HCT116 (cell line): Measurements from ENCODE around the gene NFIB. TPM values are rescaled to one million over a fixed set of nuclear protein-coding genes. Genes with fewer than 3 reads are reported as not detected.

ENCODE experiments used
- ATAC-seq: fragments of 200-7000 bp; cut with Tn5 transposase; 2 replicates; pipeline ENCODE4 v1.9.1; 2020; ENCODE audit warnings: mild to moderate bottlenecking, moderate library complexity
- BruUV-seq: library from RNA; stranded (reverse); fragments of 400-500 nt; replicated peaks from 2 replicates; lab custom pipeline; 2021; lab: Mats Ljungman, UMichigan
- CTCF ChIA-PET: fragments of 300-600 bp; sonication (Branson Sonifier 250); formaldehyde crosslinking; loops from one replicate; lab custom pipeline; 2021; ENCODE audit warnings: antibody characterized with exemption; lab: Charles Lee
- POLR2A ChIA-PET: fragments of 300-600, 350-600 bp; sonication (Branson Sonifier 250); formaldehyde crosslinking; loops from one replicate; lab custom pipeline; 2021; ENCODE audit warnings: antibody characterized with exemption; lab: Charles Lee
- RAD21 ChIA-PET, 2 experiments: fragments of 300-600 bp; sonication (Branson Sonifier 250); formaldehyde crosslinking; loops; one replicate each; lab custom pipeline; 2023; ENCODE audit warnings: low total read pairs in 2 of 2; ENCODE audit not compliant: uncharacterized antibody in 2 of 2, unreplicated experiment in 2 of 2, low non-redundant PET in 1 of 2; lab: Charles Lee
- DNase-seq: peaks from one replicate; pipeline ENCODE4 v3.0.0-alpha.2; 2010; ENCODE audit warnings: low read depth, low spot score
- H2AFZ ChIP-seq: fragments of 200-600 bp; shearing (Covaris generic), sonication (generic); 2 replicates; pipeline ENCODE4 v1.6.1; 2017; ENCODE audit warnings: low read depth, mixed run types, mixed read lengths, antibody characterized with exemption, low read length; ENCODE audit not compliant: poor library complexity, severe bottlenecking
- H3K27ac ChIP-seq: 2 replicates; pipeline ENCODE4 v1.5.1; 2012; ENCODE audit warnings: low read depth, low read length
- H3K27me3 ChIP-seq: fragments of 200-600 bp; sonication (generic); 2 replicates; pipeline ENCODE4 v1.6.1; 2016; ENCODE audit warnings: mixed run types, low read length, mixed read lengths; ENCODE audit not compliant: insufficient read depth
- H3K36me3 ChIP-seq, 2 experiments: fragments of 200-500 bp in 1 of 2; fragments of 200-600 bp in 1 of 2; sonication (Bioruptor generic) in 1 of 2; sonication (generic) in 1 of 2; 2 replicates each; pipeline versions ENCODE4 v1.5.1 to v1.6.1; 2014 to 2016; ENCODE audit warnings: low read length in 2 of 2, inconsistent platforms in 1 of 2, mixed read lengths in 1 of 2, mixed run types in 1 of 2; ENCODE audit not compliant: insufficient read depth in 2 of 2, control insufficient read depth in 1 of 2
- H3K4me1 ChIP-seq, 2 experiments: fragments of 200-600 bp in 1 of 2; sonication (generic) in 1 of 2; 2 replicates each; pipeline versions ENCODE4 v1.5.1 to v1.6.1; 2012 to 2017; ENCODE audit warnings: low read length in 2 of 2, inconsistent platforms in 1 of 2, mild to moderate bottlenecking in 1 of 2, mixed read lengths in 1 of 2, mixed run types in 1 of 2, moderate library complexity in 1 of 2; ENCODE audit not compliant: insufficient read depth in 2 of 2, control insufficient read depth in 1 of 2
- H3K4me2 ChIP-seq: fragments of 200-600 bp; sonication (generic); 2 replicates; pipeline ENCODE4 v1.6.1; 2017; ENCODE audit warnings: mixed run types, low read length, mixed read lengths
- H3K4me3 ChIP-seq, 2 experiments: fragments of 200-600 bp in 1 of 2; sonication (generic) in 1 of 2; replicated peaks in 1 of 2; 2 replicates each; pipeline ENCODE4 v1.5.1; 2011 to 2016; ENCODE audit warnings: low read length in 2 of 2, control low read depth in 1 of 2, low read depth in 1 of 2, mild to moderate bottlenecking in 1 of 2, mixed read lengths in 1 of 2, mixed run types in 1 of 2
- H3K79me2 ChIP-seq: fragments of 200-600 bp; sonication (generic); 2 replicates; pipeline ENCODE4 v1.6.1; 2017; ENCODE audit warnings: mild to moderate bottlenecking, mixed run types, low read length, moderate library complexity, mixed read lengths; ENCODE audit not compliant: insufficient read depth
- H3K9ac ChIP-seq: fragments of 200-600 bp; sonication (generic); 2 replicates; pipeline ENCODE4 v1.6.1; 2016; ENCODE audit warnings: low read length, mixed read lengths
- H3K9me2 ChIP-seq: fragments of 200-600 bp; sonication (generic), shearing (Covaris generic); 2 replicates; pipeline ENCODE4 v1.6.1; 2017; ENCODE audit warnings: mixed run types, mild to moderate bottlenecking, moderate library complexity; ENCODE audit not compliant: insufficient read depth
- H3K9me3 ChIP-seq, 2 experiments: fragments of 200-500 bp in 1 of 2; fragments of 200-600 bp in 1 of 2; sonication (Bioruptor generic) in 1 of 2; sonication (generic) in 1 of 2; 2 replicates each; pipeline ENCODE4 v1.6.1; 2014 to 2017; ENCODE audit warnings: low read length in 2 of 2, mixed read lengths in 2 of 2, inconsistent platforms in 1 of 2, low read depth in 1 of 2, mild to moderate bottlenecking in 1 of 2, mixed run types in 1 of 2, moderate library complexity in 1 of 2; ENCODE audit not compliant: control insufficient read depth in 1 of 2, insufficient read depth in 1 of 2
- H4K20me1 ChIP-seq: fragments of 200-600 bp; sonication (generic), shearing (Covaris generic); 2 replicates; pipeline ENCODE4 v1.6.1; 2017; ENCODE audit warnings: mixed run types, mild to moderate bottlenecking, moderate library complexity; ENCODE audit not compliant: insufficient read depth
- CBX3 ChIP-seq: IDR thresholded peaks from 2 replicates; pipeline ENCODE4 v1.6.1; 2012; ENCODE audit warnings: low read depth
- EGR1 ChIP-seq: IDR thresholded peaks from 2 replicates; pipeline ENCODE4 v1.6.1; 2012; ENCODE audit warnings: low read depth
- ELF1 ChIP-seq: IDR thresholded peaks from 2 replicates; pipeline ENCODE4 v1.6.1; 2012; ENCODE audit warnings: low read depth, borderline replicate concordance
- EZH2 ChIP-seq: fragments of 200-600 bp; sonication (generic); IDR thresholded peaks from 2 replicates; pipeline ENCODE4 v1.6.1; 2017; ENCODE audit warnings: antibody characterized with exemption, mixed run types
- EZH2phosphoT487 ChIP-seq: fragments of 200-600 bp; IDR thresholded peaks from 2 replicates; pipeline ENCODE4 v1.6.1; 2018; ENCODE audit warnings: antibody characterized with exemption, borderline replicate concordance
- POLR2AphosphoS5 ChIP-seq: IDR thresholded peaks from 2 replicates; pipeline ENCODE4 v1.6.1; 2011; ENCODE audit warnings: mild to moderate bottlenecking, low read depth, low read length, moderate library complexity
- RAD21 ChIP-seq: IDR thresholded peaks from 2 replicates; pipeline ENCODE4 v1.6.1; 2012; ENCODE audit warnings: low read depth, mild to moderate bottlenecking
- SIN3A ChIP-seq: IDR thresholded peaks from 2 replicates; pipeline ENCODE4 v1.6.1; 2012; ENCODE audit warnings: low read depth
- SP1 ChIP-seq: IDR thresholded peaks from 2 replicates; pipeline ENCODE4 v1.6.1; 2012; ENCODE audit warnings: low read depth
- SRF ChIP-seq: IDR thresholded peaks from 2 replicates; pipeline ENCODE4 v1.6.1; 2012; ENCODE audit warnings: low read depth
- TCF7L2 ChIP-seq: IDR thresholded peaks from 2 replicates; pipeline ENCODE4 v1.7.0; 2011; ENCODE audit warnings: borderline replicate concordance, inconsistent platforms; ENCODE audit not compliant: insufficient read depth, insufficient read length; ENCODE audit errors: extremely low read depth
- YY1 ChIP-seq: IDR thresholded peaks from 2 replicates; pipeline ENCODE4 v1.6.1; 2011; ENCODE audit warnings: low read length, low read depth, moderate library complexity, mild to moderate bottlenecking; ENCODE audit not compliant: insufficient replicate concordance; ENCODE audit errors: extremely low read depth
- ZFX ChIP-seq: fragments of 450-650 bp; IDR thresholded peaks from 2 replicates; pipeline ENCODE4 v1.6.1; 2017
- ZNF274 ChIP-seq: fragments of 200-500 bp; sonication (Bioruptor generic); IDR thresholded peaks from 2 replicates; pipeline ENCODE4 v1.6.1; 2014; ENCODE audit warnings: mild to moderate bottlenecking, low read depth, low read length, inconsistent platforms
- intact Hi-C: fragments of 100-400 bp; cut with micrococcal nuclease; formaldehyde crosslinking; loops from 2 replicates; pipeline ENCODE4 v1.10.0; 2022
- total RNA-seq: library from RNA; stranded (reverse); gene quantifications from one replicate; pipeline ENCODE4 v1.2.1, GENCODE V29; 2021; ENCODE audit not compliant: unreplicated experiment
- TF ChIP-seq, protein P1 (sequence below), 3 experiments: fragments of 200-600 bp in 1 of 3; sonication (generic) in 1 of 3; IDR thresholded peaks in 2 of 3; conservative IDR thresholded peaks in 1 of 3; 2 replicates each; pipeline ENCODE4 v1.5.1; 2012 to 2017; ENCODE audit warnings: low read depth in 2 of 3, low read length in 2 of 3, antibody characterized with exemption in 1 of 3, borderline replicate concordance in 1 of 3, control low read depth in 1 of 3, mild to moderate bottlenecking in 1 of 3, mixed read lengths in 1 of 3, mixed run types in 1 of 3, moderate library complexity in 1 of 3; ENCODE audit not compliant: insufficient read depth in 1 of 3
- TF ChIP-seq, protein P2 (sequence below): IDR thresholded peaks from 2 replicates; pipeline ENCODE4 v1.6.1; 2012; ENCODE audit warnings: low read depth
- TF ChIP-seq, protein P3 (sequence below): IDR thresholded peaks from 2 replicates; pipeline ENCODE4 v1.6.1; 2012
- TF ChIP-seq, protein P4 (sequence below): IDR thresholded peaks from 2 replicates; pipeline ENCODE4 v1.6.1; 2012

NFIB gene
- total RNA-seq, 1 experiment from 2014 or later, result 6.6 TPM

DNA sequence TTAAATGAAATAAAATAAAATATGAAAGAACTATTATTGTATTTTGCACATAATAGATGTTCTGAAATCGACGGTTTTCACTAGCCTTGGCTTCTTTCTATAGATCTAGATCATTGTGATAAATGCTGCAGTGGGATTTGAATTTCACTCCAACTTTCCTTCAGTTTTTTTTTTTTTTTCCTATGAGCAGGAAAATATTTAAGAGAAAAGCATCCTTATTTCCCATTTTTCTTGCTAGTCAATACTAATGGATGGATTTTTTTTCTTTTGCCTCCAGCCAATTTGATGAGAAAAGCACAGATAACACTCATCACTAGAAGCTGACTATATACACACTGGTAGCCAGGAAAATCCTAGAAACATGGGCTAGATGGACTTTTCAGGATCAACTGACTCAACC lies 249.0 kb downstream of the NFIB start:
- no peak overlapping the region for H2AFZ ChIP-seq
- no peaks in the 10 kb centered on the region for H3K79me2 ChIP-seq
- no peak overlapping the region for H3K4me3 ChIP-seq
- ChIA-PET RAD21 (no interaction called here), POLR2A (no interaction called here), CTCF (no interaction called here)
- TF ChIP-seq SP1 (no peak), SRF (no peak), EZH2 (no peak), ZFX (no peak), SIN3A (no peak), RAD21 (no peak), ELF1 (no peak), ZNF274 (no peak), EZH2phosphoT487 (no peak), CBX3 (no peak), TCF7L2 (no peak), YY1 (no peak), POLR2AphosphoS5 (no peak), EGR1 (no peak)
- TF ChIP-seq, protein P1, sequence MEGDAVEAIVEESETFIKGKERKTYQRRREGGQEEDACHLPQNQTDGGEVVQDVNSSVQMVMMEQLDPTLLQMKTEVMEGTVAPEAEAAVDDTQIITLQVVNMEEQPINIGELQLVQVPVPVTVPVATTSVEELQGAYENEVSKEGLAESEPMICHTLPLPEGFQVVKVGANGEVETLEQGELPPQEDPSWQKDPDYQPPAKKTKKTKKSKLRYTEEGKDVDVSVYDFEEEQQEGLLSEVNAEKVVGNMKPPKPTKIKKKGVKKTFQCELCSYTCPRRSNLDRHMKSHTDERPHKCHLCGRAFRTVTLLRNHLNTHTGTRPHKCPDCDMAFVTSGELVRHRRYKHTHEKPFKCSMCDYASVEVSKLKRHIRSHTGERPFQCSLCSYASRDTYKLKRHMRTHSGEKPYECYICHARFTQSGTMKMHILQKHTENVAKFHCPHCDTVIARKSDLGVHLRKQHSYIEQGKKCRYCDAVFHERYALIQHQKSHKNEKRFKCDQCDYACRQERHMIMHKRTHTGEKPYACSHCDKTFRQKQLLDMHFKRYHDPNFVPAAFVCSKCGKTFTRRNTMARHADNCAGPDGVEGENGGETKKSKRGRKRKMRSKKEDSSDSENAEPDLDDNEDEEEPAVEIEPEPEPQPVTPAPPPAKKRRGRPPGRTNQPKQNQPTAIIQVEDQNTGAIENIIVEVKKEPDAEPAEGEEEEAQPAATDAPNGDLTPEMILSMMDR (IDR thresholded peaks at IDR 0.05 in 2 of 3, conservative IDR thresholded peaks at IDR 0.05 in 1 of 3; ENCODE audit: borderline replicate concordance in 1 of 3, insufficient read depth in 1 of 3, low read depth in 2 of 3, low read length in 2 of 3), result no peak
- TF ChIP-seq, protein P2, sequence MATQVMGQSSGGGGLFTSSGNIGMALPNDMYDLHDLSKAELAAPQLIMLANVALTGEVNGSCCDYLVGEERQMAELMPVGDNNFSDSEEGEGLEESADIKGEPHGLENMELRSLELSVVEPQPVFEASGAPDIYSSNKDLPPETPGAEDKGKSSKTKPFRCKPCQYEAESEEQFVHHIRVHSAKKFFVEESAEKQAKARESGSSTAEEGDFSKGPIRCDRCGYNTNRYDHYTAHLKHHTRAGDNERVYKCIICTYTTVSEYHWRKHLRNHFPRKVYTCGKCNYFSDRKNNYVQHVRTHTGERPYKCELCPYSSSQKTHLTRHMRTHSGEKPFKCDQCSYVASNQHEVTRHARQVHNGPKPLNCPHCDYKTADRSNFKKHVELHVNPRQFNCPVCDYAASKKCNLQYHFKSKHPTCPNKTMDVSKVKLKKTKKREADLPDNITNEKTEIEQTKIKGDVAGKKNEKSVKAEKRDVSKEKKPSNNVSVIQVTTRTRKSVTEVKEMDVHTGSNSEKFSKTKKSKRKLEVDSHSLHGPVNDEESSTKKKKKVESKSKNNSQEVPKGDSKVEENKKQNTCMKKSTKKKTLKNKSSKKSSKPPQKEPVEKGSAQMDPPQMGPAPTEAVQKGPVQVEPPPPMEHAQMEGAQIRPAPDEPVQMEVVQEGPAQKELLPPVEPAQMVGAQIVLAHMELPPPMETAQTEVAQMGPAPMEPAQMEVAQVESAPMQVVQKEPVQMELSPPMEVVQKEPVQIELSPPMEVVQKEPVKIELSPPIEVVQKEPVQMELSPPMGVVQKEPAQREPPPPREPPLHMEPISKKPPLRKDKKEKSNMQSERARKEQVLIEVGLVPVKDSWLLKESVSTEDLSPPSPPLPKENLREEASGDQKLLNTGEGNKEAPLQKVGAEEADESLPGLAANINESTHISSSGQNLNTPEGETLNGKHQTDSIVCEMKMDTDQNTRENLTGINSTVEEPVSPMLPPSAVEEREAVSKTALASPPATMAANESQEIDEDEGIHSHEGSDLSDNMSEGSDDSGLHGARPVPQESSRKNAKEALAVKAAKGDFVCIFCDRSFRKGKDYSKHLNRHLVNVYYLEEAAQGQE, result no peak
- TF ChIP-seq, protein P3, sequence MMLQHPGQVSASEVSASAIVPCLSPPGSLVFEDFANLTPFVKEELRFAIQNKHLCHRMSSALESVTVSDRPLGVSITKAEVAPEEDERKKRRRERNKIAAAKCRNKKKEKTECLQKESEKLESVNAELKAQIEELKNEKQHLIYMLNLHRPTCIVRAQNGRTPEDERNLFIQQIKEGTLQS, result no peak
- TF ChIP-seq, protein P4, sequence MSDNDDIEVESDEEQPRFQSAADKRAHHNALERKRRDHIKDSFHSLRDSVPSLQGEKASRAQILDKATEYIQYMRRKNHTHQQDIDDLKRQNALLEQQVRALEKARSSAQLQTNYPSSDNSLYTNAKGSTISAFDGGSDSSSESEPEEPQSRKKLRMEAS, result no peak
- H3K27ac ChIP-seq, result no peak overlapping the region
- no peaks in the 10 kb centered on the region for H3K27me3 ChIP-seq
- no TSS peak for BruUV-seq
- H3K4me2 ChIP-seq, result no peak overlapping the region
- no peak overlapping the region for H3K9ac ChIP-seq
- no peak for ATAC-seq
- no peak for DNase-seq
- H3K9me3 ChIP-seq, result no peaks in the 10 kb centered on the region
- intact Hi-C loops, result loop anchor here (10.0 kb wide), 1 partner anchor 290 kb away; no protein-coding TSS in a partner anchor
- H3K9me2 ChIP-seq, result no peaks in the 10 kb centered on the region
- no peaks in the 10 kb centered on the region for H3K4me1 ChIP-seq
- no peaks in the 10 kb centered on the region for H4K20me1 ChIP-seq
- no peaks in the 10 kb centered on the region for H3K36me3 ChIP-seq
